H1 (cell line): ENCODE data around the gene COL6A1. TPM values are rescaled to one million over a fixed set of nuclear protein-coding genes. Genes with fewer than 3 reads are reported as not detected.
A peak's percentile ranks its signal among the peaks of the same experiment; 100 is the strongest.

Experiments
- CTCF ChIA-PET: fragments of 300-600 bp; sonication (Branson Sonifier 250); formaldehyde crosslinking; loops from one replicate; lab custom pipeline; 2021; ENCODE audit not compliant: partially characterized antibody; lab: Charles Lee
- POLR2A ChIA-PET: fragments of 300-600 bp; sonication (Branson Sonifier 250); formaldehyde crosslinking; loops from one replicate; lab custom pipeline; 2021; ENCODE audit warnings: inconsistent platforms; ENCODE audit not compliant: partially characterized antibody; lab: Charles Lee
- DNase-seq, 2 experiments: peaks; one replicate each; pipeline versions ENCODE4 v3.0.0 to v3.0.0-alpha.2; 2010 to 2022; ENCODE audit warnings: low spot score in 2 of 2, low read depth in 1 of 2, mixed read lengths in 1 of 2
- FAIRE-seq: peaks from 2 replicates; lab custom pipeline; 2011; peaks lifted over from hg19 to GRCh38; lab: Jason Lieb, UNC
- H2AFZ ChIP-seq: 2 replicates; pipeline ENCODE4 v1.8.1; 2012; ENCODE audit warnings: low read length, inconsistent platforms
- H2AK5ac ChIP-seq: 2 replicates; pipeline ENCODE4 v1.6.1; 2013; ENCODE audit warnings: low read depth, low read length
- H2BK120ac ChIP-seq: replicated peaks from 2 replicates; pipeline ENCODE3; 2013; ENCODE audit warnings: low read depth, low read length, inconsistent platforms
- H2BK12ac ChIP-seq: 2 replicates; pipeline ENCODE4 v1.6.1; 2013; ENCODE audit warnings: low read depth, low read length
- H2BK15ac ChIP-seq: 2 replicates; pipeline ENCODE4 v1.6.1; 2013; ENCODE audit warnings: low read length
- H2BK20ac ChIP-seq: 2 replicates; pipeline ENCODE4 v1.6.1; 2013; ENCODE audit warnings: low read length
- H2BK5ac ChIP-seq: 2 replicates; pipeline ENCODE4 v1.6.1; 2013; ENCODE audit warnings: low read depth, low read length
- H3K14ac ChIP-seq: 2 replicates; pipeline ENCODE4 v1.6.1; 2013; ENCODE audit warnings: inconsistent platforms; ENCODE audit not compliant: insufficient read length
- H3K18ac ChIP-seq: 2 replicates; pipeline ENCODE4 v1.6.1; 2013; ENCODE audit warnings: low read length; ENCODE audit errors: extremely low read depth
- H3K23ac ChIP-seq: 2 replicates; pipeline ENCODE4 v1.6.1; 2013; ENCODE audit warnings: inconsistent platforms; ENCODE audit not compliant: insufficient read length
- H3K23me2 ChIP-seq: 2 replicates; pipeline ENCODE4 v1.6.1; 2013; ENCODE audit warnings: low read depth, low read length
- H3K27ac ChIP-seq: 2 replicates; pipeline ENCODE4 v1.6.1; 2011; ENCODE audit warnings: low read depth, low read length, inconsistent platforms
- H3K27me3 ChIP-seq, 4 experiments: replicated peaks in 1 of 4; 1 replicate in 1 of 4; 2 replicates in 3 of 4; pipeline versions ENCODE4 v1.6.1 to v1.8.1; 2011 to 2013; ENCODE audit warnings: low read length in 3 of 4, mild to moderate bottlenecking in 3 of 4, inconsistent platforms in 2 of 4, mixed read lengths in 2 of 4, moderate library complexity in 1 of 4; ENCODE audit not compliant: control insufficient read depth in 3 of 4, insufficient read depth in 3 of 4; ENCODE audit errors: extremely low read depth in 1 of 4
- H3K36me3 ChIP-seq, 4 experiments: 2 replicates each; pipeline versions ENCODE4 v1.6.1 to v1.8.1; 2011 to 2013; ENCODE audit warnings: mild to moderate bottlenecking in 4 of 4, low read length in 3 of 4, moderate library complexity in 2 of 4, control low read depth in 1 of 4, inconsistent platforms in 1 of 4; ENCODE audit not compliant: insufficient read depth in 4 of 4, control insufficient read depth in 2 of 4
- H3K4ac ChIP-seq: replicated peaks from 2 replicates; pipeline ENCODE3; 2013; ENCODE audit warnings: low read length, low read depth, mixed read lengths, inconsistent platforms; ENCODE audit not compliant: insufficient read length
- H3K4me1 ChIP-seq, 4 experiments: replicated peaks in 1 of 4; 1 replicate in 1 of 4; 2 replicates in 3 of 4; pipeline versions ENCODE4 v1.6.1 to v1.8.1; 2011 to 2013; ENCODE audit warnings: low read length in 3 of 4, inconsistent platforms in 2 of 4, mixed read lengths in 1 of 4; ENCODE audit not compliant: insufficient read depth in 4 of 4, control insufficient read depth in 3 of 4
- H3K4me2 ChIP-seq, 2 experiments: 2 replicates each; pipeline versions ENCODE4 v1.6.1 to v1.8.1; 2011 to 2013; ENCODE audit warnings: low read depth in 2 of 2, low read length in 2 of 2, control low read depth in 1 of 2, inconsistent platforms in 1 of 2, mild to moderate bottlenecking in 1 of 2; ENCODE audit not compliant: insufficient read depth in 1 of 2
- H3K4me3 ChIP-seq, 4 experiments: fragments of 200-600, 300-600 bp in 1 of 4; sonication (generic), shearing (Covaris generic), sonication (Bioruptor Twin) in 1 of 4; 2 replicates each; pipeline versions ENCODE4 v1.5.1 to v1.8.1; 2011 to 2016; ENCODE audit warnings: low read length in 4 of 4, low read depth in 3 of 4, control low read depth in 2 of 4, inconsistent platforms in 2 of 4, mild to moderate bottlenecking in 2 of 4, mixed read lengths in 1 of 4, moderate library complexity in 1 of 4; ENCODE audit not compliant: insufficient read depth in 2 of 4; ENCODE audit errors: extremely low read depth in 1 of 4
- H3K56ac ChIP-seq: replicated peaks from 2 replicates; pipeline ENCODE3; 2013; ENCODE audit warnings: low read depth, mild to moderate bottlenecking, mixed read lengths, low read length, inconsistent platforms; ENCODE audit not compliant: insufficient read length
- H3K79me1 ChIP-seq: 2 replicates; pipeline ENCODE4 v1.6.1; 2013; ENCODE audit warnings: low read depth, low read length, control low read depth
- H3K79me2 ChIP-seq, 2 experiments: 2 replicates each; pipeline versions ENCODE4 v1.6.1 to v1.8.1; 2012 to 2013; ENCODE audit warnings: low read length in 2 of 2, mild to moderate bottlenecking in 2 of 2, inconsistent platforms in 1 of 2; ENCODE audit not compliant: insufficient read depth in 2 of 2, control insufficient read depth in 1 of 2
- H3K9ac ChIP-seq, 4 experiments: replicated peaks in 1 of 4; 1 replicate in 1 of 4; 2 replicates in 3 of 4; pipeline versions ENCODE4 v1.6.1 to v1.8.1; 2011 to 2013; ENCODE audit warnings: low read depth in 3 of 4, low read length in 3 of 4, control low read depth in 2 of 4, mild to moderate bottlenecking in 2 of 4, moderate library complexity in 2 of 4, inconsistent platforms in 1 of 4; ENCODE audit errors: extremely low read depth in 1 of 4
- H3K9me3 ChIP-seq, 2 experiments: 2 replicates each; pipeline versions ENCODE4 v1.6.1 to v1.8.1; 2012 to 2013; ENCODE audit warnings: mild to moderate bottlenecking in 2 of 2, moderate library complexity in 2 of 2, control low read depth in 1 of 2, inconsistent platforms in 1 of 2, low read depth in 1 of 2, low read length in 1 of 2, mixed read lengths in 1 of 2; ENCODE audit not compliant: insufficient read depth in 2 of 2
- H4K20me1 ChIP-seq, 2 experiments: replicated peaks in 1 of 2; 2 replicates each; pipeline versions ENCODE3 to v1.8.1; 2011 to 2013; ENCODE audit warnings: inconsistent platforms in 2 of 2, low read length in 2 of 2, mild to moderate bottlenecking in 1 of 2; ENCODE audit not compliant: insufficient read depth in 2 of 2, control insufficient read depth in 1 of 2
- H4K5ac ChIP-seq: 2 replicates; pipeline ENCODE4 v1.6.1; 2013; ENCODE audit warnings: low read length, low read depth, mixed read lengths, inconsistent platforms; ENCODE audit not compliant: insufficient read length
- H4K8ac ChIP-seq: 2 replicates; pipeline ENCODE4 v1.8.0; 2013; ENCODE audit warnings: mild to moderate bottlenecking, moderate library complexity, low read length, inconsistent platforms; ENCODE audit not compliant: insufficient read depth; ENCODE audit errors: extremely low read depth
- H4K91ac ChIP-seq: replicated peaks from 2 replicates; pipeline ENCODE3; 2013; ENCODE audit warnings: low read length, mixed read lengths, inconsistent platforms; ENCODE audit not compliant: insufficient read length
- EZH2 ChIP-seq: fragments of 200-600 bp; sonication (generic); IDR thresholded peaks from 2 replicates; pipeline ENCODE4 v1.7.1; 2012; ENCODE audit warnings: low read depth, mild to moderate bottlenecking, moderate library complexity, low read length, inconsistent platforms; ENCODE audit not compliant: severe bottlenecking
- KDM1A ChIP-seq: fragments of 200-600, 300-600 bp; sonication (generic); IDR thresholded peaks from 2 replicates; pipeline ENCODE4 v1.7.1; 2016; ENCODE audit warnings: mild to moderate bottlenecking, low read length, borderline replicate concordance
- RNF2 ChIP-seq: fragments of 200-900, 300-1000 bp; sonication (generic); IDR thresholded peaks from 2 replicates; pipeline ENCODE4 v1.7.1; 2016; ENCODE audit warnings: borderline replicate concordance, low read depth, mild to moderate bottlenecking, antibody characterized with exemption, low read length; ENCODE audit not compliant: poor library complexity, severe bottlenecking; ENCODE audit errors: missing control alignments
- SAP30 ChIP-seq: fragments of 300-600 bp; sonication (generic); IDR thresholded peaks from 2 replicates; pipeline ENCODE4 v1.7.1; 2012; ENCODE audit warnings: low read length, moderate library complexity, mild to moderate bottlenecking, inconsistent platforms; ENCODE audit not compliant: insufficient read depth, insufficient replicate concordance
- SIX5 ChIP-seq: IDR thresholded peaks from 2 replicates; pipeline ENCODE4 v1.6.1; 2011; ENCODE audit warnings: mild to moderate bottlenecking, low read depth, low read length
- SUZ12 ChIP-seq: fragments of 200-600 bp; sonication (generic); IDR thresholded peaks from 2 replicates; pipeline ENCODE4 v1.6.1; 2012; ENCODE audit warnings: mild to moderate bottlenecking, inconsistent platforms, low read length, moderate library complexity, mixed read lengths
- TBP ChIP-seq: IDR thresholded peaks from 2 replicates; pipeline ENCODE4 v1.6.1; 2011; ENCODE audit warnings: low read depth, low read length, improper control_type of control experiment
- WGBS, 2 experiments: shearing (Covaris generic) in 1 of 2; methylation state at CpG; one replicate each; pipeline versions ENCODE4 v1.1.6 to v1.1.7; 2013 to 2015; ENCODE audit warnings: low lambda C conversion rate in 2 of 2, mixed read lengths in 2 of 2, inconsistent platforms in 1 of 2, low coverage in 1 of 2, missing lambda C conversion rate in 1 of 2; ENCODE audit not compliant: insufficient replicate concordance in 2 of 2, insufficient coverage in 1 of 2, insufficient read length in 1 of 2; ENCODE audit errors: extremely low coverage in 1 of 2, missing lambda C conversion rate in 1 of 2; 5-methylcytosine and 5-hydroxymethylcytosine counted together
- polyA plus RNA-seq, 7 experiments: library from polyadenylated mRNA; depleted of rRNA in 3 of 7; stranded (reverse) in 5 of 7; unstranded in 2 of 7; fragments of >200 nt in 5 of 7; fragments of 200-250 nt in 2 of 7; gene quantifications; 1 replicate in 5 of 7; 2 replicates in 1 of 7; 4 replicates in 1 of 7; pipeline versions ENCODE4 v1.2.1 to v1.2.3, GENCODE V29; 2011 to 2013; ENCODE audit warnings: missing spikeins in 2 of 7, mixed read lengths in 2 of 7
- total RNA-seq: library from RNA; stranded (reverse); fragmentation: NEBNext Ultra II Directional; extraction: Animal tissue kit (Norgen Biotek cat#: 25700); gene quantifications from 2 replicates; pipeline ENCODE4 v1.2.1, GENCODE V29; 2021

The COL6A1 gene
- total and polyA plus RNA-seq, 2 of the 8 experiments (the other 6 are each of a cell fraction or from before 2014, with no cell fraction given) = 100 to 115 TPM

GRCh38 chr21:46000731-46001641, 19.4 kb downstream of the COL6A1 start:
- 85% methylated on average over 33 of the region's 44 CpGs; no CpG with 5 or more reads in 1 of the 2 experiments for WGBS, 2 experiments
- CTCF ChIA-PET = no interaction called here
- no peak for TF ChIP-seq KDM1A
- TF ChIP-seq SIX5 = no peak
- TF ChIP-seq SUZ12 = no peak
- no peak for TF ChIP-seq SAP30
- TF ChIP-seq RNF2 = no peak
- TF ChIP-seq TBP = no peak
- TF ChIP-seq EZH2 = no peak

More at GRCh38 chr21:46000731-46001641, 19.4 kb downstream of the COL6A1 start:
- DNase-seq = peak in 1 of 2 experiments; percentile 45
- Histone ChIP-seq H2BK12ac (no peak overlapping the region), H3K4ac (no peak overlapping the region), H2BK15ac (no peak overlapping the region), H3K27ac (no peak overlapping the region), H3K9me3 (no peaks in the 10 kb centered on the region), H3K4me1 (no peaks in the 10 kb centered on the region), H2AFZ (no peak overlapping the region), H2BK5ac (no peak overlapping the region), H2BK120ac (no peak overlapping the region), H3K27me3 (no peaks in the 10 kb centered on the region), H3K56ac (no peak overlapping the region), H3K4me3 (no peak overlapping the region), H3K79me1 (no peaks in the 10 kb centered on the region), H3K9ac (no peak overlapping the region), H4K91ac (no peak overlapping the region), H4K5ac (no peak overlapping the region), H2BK20ac (no peak overlapping the region), H3K23me2 (no peaks in the 10 kb centered on the region), H3K14ac (no peak overlapping the region), H4K20me1 (peaks cover 0 to 4% of the 10 kb centered on the region in 2 experiments), H4K8ac (no peak overlapping the region; the same call in 1 of the 2 replicates), H2AK5ac (no peak overlapping the region), H3K79me2 (no peaks in the 10 kb centered on the region), H3K4me2 (no peak overlapping the region), H3K36me3 (peaks cover under 1 to 66% (median 12%) of the 10 kb centered on the region in 4 experiments; a peak in 5 of 8 replicates), H3K18ac (no peak overlapping the region), H3K23ac (no peak overlapping the region)
- no peak for FAIRE-seq
- POLR2A ChIA-PET = interaction anchor here (1.0 kb wide), 1 partner anchor 132 kb away, joined by 4 read pairs; no protein-coding TSS in a partner anchor
